OCI-LY1 (cell line): Measurements from ENCODE around the gene EFEMP2.

Experiments
- H2AFZ ChIP-seq: fragments of 200-600 bp; sonication (generic), shearing (Covaris generic); 2 replicates; pipeline ENCODE4 v1.6.0; 2014; ENCODE audit warnings: antibody characterized with exemption, mild to moderate bottlenecking, low read length
- H3F3A ChIP-seq: fragments of 200-600 bp; sonication (generic), shearing (Covaris generic); 2 replicates; pipeline ENCODE4 v1.6.0; 2014; ENCODE audit warnings: mild to moderate bottlenecking, antibody characterized with exemption, low read length, moderate library complexity; ENCODE audit not compliant: insufficient read depth
- H3K27ac ChIP-seq: fragments of 200-600 bp; sonication (generic); 2 replicates; pipeline ENCODE4 v1.5.1; 2014; ENCODE audit warnings: low read length, mixed run types, mild to moderate bottlenecking, low read depth; ENCODE audit not compliant: poor library complexity, severe bottlenecking
- H3K27me3 ChIP-seq: fragments of 200-600 bp; sonication (generic); 2 replicates; pipeline ENCODE4 v1.6.0; 2014; ENCODE audit warnings: antibody characterized with exemption, mild to moderate bottlenecking, low read length, moderate library complexity; ENCODE audit not compliant: insufficient read depth
- H3K36me3 ChIP-seq: fragments of 200-600 bp; sonication (generic); 2 replicates; pipeline ENCODE4 v1.6.1; 2014; ENCODE audit warnings: mild to moderate bottlenecking, antibody characterized with exemption, low read length, moderate library complexity, mixed read lengths; ENCODE audit not compliant: insufficient read depth
- H3K4me1 ChIP-seq: fragments of 200-600 bp; sonication (generic); 2 replicates; pipeline ENCODE4 v1.5.1; 2014; ENCODE audit warnings: mild to moderate bottlenecking, low read length, moderate library complexity; ENCODE audit not compliant: insufficient read depth, severe bottlenecking
- H3K4me2 ChIP-seq: fragments of 200-600 bp; sonication (generic), shearing (Covaris generic); 2 replicates; pipeline ENCODE4 v1.6.1; 2014; ENCODE audit warnings: low read length
- H3K4me3 ChIP-seq: fragments of 200-600 bp; sonication (generic); 2 replicates; pipeline ENCODE4 v1.5.1; 2014; ENCODE audit warnings: low read length, low read depth, mild to moderate bottlenecking, mixed read lengths; ENCODE audit not compliant: poor library complexity, severe bottlenecking
- H3K79me2 ChIP-seq: fragments of 200-600 bp; shearing (Covaris generic); 2 replicates; pipeline ENCODE4 v1.6.1; 2016; ENCODE audit warnings: mixed run types, low read length, mixed read lengths; ENCODE audit not compliant: insufficient read depth
- H3K9ac ChIP-seq: fragments of 200-600 bp; sonication (generic), shearing (Covaris generic); 2 replicates; pipeline ENCODE4 v1.6.1; 2014; ENCODE audit warnings: mild to moderate bottlenecking, low read length, mixed read lengths
- H3K9me2 ChIP-seq: fragments of 200-600 bp; sonication (generic), shearing (Covaris generic); 2 replicates; pipeline ENCODE4 v1.6.1; 2014; ENCODE audit warnings: low read depth, mild to moderate bottlenecking, low read length, mixed read lengths
- H3K9me3 ChIP-seq: fragments of 200-600 bp; shearing (Covaris generic); 2 replicates; pipeline ENCODE4 v1.6.1; 2014; ENCODE audit warnings: low read length, mixed read lengths
- H4K20me1 ChIP-seq: fragments of 200-600 bp; sonication (generic), shearing (Covaris generic); 2 replicates; pipeline ENCODE4 v1.6.0; 2016; ENCODE audit warnings: mild to moderate bottlenecking, low read length; ENCODE audit not compliant: insufficient read depth
- EZH2 ChIP-seq: fragments of 200-600 bp; sonication (generic), shearing (Covaris generic); IDR thresholded peaks from 2 replicates; pipeline ENCODE4 v1.8.0; 2017; ENCODE audit warnings: borderline replicate concordance, mixed run types, mild to moderate bottlenecking, antibody characterized with exemption, low read length, moderate library complexity, mixed read lengths
- TF ChIP-seq, protein P1 (sequence below): fragments of 200-600 bp; sonication (generic), shearing (Covaris generic); IDR thresholded peaks from 2 replicates; pipeline ENCODE4 v1.5.1; 2017; ENCODE audit warnings: mild to moderate bottlenecking, antibody characterized with exemption, low read length, moderate library complexity, mixed read lengths

Gene EFEMP2

DNA sequence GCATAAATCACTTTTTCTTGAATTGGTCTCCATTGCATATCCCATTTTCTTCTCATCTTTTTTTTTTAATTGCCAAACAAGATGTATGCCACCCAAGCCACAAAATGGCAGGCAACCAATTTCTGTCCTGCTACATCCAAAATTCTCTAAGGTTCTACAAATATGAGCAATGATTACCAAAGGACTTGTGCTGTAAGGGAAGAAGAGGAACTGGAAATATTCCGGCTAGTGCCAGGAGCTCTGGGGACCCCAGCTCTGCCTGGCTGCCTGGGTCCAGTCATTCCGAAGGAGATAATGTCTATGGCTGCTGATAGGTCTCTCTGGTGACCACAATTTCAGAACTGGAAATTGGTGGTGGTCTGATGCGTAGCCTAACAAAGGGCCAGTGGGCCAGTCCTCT is 55.9 kb downstream of the EFEMP2 start:
- Histone ChIP-seq H2AFZ (no peak overlapping the region), H3K4me1 (peaks cover 7% of the 10 kb centered on the region), H3K9ac (no peak overlapping the region), H3K9me2 (no peaks in the 10 kb centered on the region), H3K79me2 (no peaks in the 10 kb centered on the region), H3K9me3 (no peaks in the 10 kb centered on the region), H4K20me1 (no peaks in the 10 kb centered on the region), H3K27me3 (peaks cover 15% of the 10 kb centered on the region), H3K36me3 (no peaks in the 10 kb centered on the region), H3K4me2 (no peak overlapping the region), H3K4me3 (no peak overlapping the region), H3F3A (no peaks in the 10 kb centered on the region), H3K27ac (no peak overlapping the region)
- TF ChIP-seq EZH2, result no peak
- TF ChIP-seq, protein P1, sequence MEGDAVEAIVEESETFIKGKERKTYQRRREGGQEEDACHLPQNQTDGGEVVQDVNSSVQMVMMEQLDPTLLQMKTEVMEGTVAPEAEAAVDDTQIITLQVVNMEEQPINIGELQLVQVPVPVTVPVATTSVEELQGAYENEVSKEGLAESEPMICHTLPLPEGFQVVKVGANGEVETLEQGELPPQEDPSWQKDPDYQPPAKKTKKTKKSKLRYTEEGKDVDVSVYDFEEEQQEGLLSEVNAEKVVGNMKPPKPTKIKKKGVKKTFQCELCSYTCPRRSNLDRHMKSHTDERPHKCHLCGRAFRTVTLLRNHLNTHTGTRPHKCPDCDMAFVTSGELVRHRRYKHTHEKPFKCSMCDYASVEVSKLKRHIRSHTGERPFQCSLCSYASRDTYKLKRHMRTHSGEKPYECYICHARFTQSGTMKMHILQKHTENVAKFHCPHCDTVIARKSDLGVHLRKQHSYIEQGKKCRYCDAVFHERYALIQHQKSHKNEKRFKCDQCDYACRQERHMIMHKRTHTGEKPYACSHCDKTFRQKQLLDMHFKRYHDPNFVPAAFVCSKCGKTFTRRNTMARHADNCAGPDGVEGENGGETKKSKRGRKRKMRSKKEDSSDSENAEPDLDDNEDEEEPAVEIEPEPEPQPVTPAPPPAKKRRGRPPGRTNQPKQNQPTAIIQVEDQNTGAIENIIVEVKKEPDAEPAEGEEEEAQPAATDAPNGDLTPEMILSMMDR, result no peak
